Right lobe of liver (tissue), 4 donors: ENCODE results near the gene GPR17.

Source experiments
- POLR2A ChIP-seq: fragments of 450-650 bp; IDR thresholded peaks from one replicate; pipeline ENCODE4 v1.6.1; 2017; ENCODE audit warnings: antibody characterized with exemption, mild to moderate bottlenecking
- TF ChIP-seq, protein P1 (sequence below), 4 donors: fragments of 200-600 bp in 3 of 4; fragments of 450-650 bp in 1 of 4; IDR thresholded peaks; one replicate each; pipeline versions ENCODE4 v1.5.1 to v1.8.0; 2016 to 2022; ENCODE audit warnings: antibody characterized with exemption in 4 of 4, mild to moderate bottlenecking in 2 of 4
- donor health status: DM: no; HTN: no; CAD: no.
- donor health status: DM: no; HTN: no; CAD: no.
- donor health status: DM: no; HTN: yes; CAD: no.

GRCh38 chr2:127634626-127635379, 11.2 kb upstream of the GPR17 start:
- TF ChIP-seq, protein P1, sequence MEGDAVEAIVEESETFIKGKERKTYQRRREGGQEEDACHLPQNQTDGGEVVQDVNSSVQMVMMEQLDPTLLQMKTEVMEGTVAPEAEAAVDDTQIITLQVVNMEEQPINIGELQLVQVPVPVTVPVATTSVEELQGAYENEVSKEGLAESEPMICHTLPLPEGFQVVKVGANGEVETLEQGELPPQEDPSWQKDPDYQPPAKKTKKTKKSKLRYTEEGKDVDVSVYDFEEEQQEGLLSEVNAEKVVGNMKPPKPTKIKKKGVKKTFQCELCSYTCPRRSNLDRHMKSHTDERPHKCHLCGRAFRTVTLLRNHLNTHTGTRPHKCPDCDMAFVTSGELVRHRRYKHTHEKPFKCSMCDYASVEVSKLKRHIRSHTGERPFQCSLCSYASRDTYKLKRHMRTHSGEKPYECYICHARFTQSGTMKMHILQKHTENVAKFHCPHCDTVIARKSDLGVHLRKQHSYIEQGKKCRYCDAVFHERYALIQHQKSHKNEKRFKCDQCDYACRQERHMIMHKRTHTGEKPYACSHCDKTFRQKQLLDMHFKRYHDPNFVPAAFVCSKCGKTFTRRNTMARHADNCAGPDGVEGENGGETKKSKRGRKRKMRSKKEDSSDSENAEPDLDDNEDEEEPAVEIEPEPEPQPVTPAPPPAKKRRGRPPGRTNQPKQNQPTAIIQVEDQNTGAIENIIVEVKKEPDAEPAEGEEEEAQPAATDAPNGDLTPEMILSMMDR (IDR thresholded peaks at IDR 0.05): no peak
- TF ChIP-seq POLR2A: no peak
